ENCODE measurements around the gene DAPK2. TPM values are rescaled to one million over a fixed set of nuclear protein-coding genes. Genes with fewer than 3 reads are reported as not detected.

Gene DAPK2
- polyA plus RNA-seq, 1 of the 3 experiments (the other 2 are of a cell fraction) = 1.4 TPM

DNA sequence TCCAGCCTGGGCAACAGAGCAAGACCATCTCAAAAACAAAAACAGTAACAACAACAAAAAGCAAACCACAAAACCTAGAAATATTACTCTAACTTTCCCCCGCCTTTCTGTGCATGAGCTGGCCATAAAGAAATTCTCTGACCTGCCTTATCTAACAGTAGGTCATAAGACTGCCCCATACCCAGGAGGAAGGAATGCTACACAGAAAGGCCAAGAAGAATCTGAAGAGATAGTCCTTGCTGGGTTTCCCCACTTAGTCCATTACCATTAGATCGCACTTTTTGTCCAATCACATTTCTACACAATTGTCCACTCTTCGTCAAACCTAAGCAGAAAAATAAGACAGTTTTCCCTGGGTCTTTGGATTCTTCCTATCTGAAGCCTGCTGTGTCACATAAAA is 23.8 kb upstream of the DAPK2 start:
- H3K36me3 ChIP-seq (replicated peaks in 1 of 2; ENCODE audit: control insufficient read depth in 1 of 2, insufficient read depth in 2 of 2, low read length in 1 of 2) = peaks cover 11 to 28% of the 10 kb centered on the region in 2 experiments
- no peak overlapping the region for H3K4me3 ChIP-seq (ENCODE audit: low read depth in 2 of 2, low read length in 1 of 2)
- WGBS (ENCODE audit: low lambda C conversion rate) = 96% methylated on average over 3 of the region's 3 CpGs
- no peaks in the 10 kb centered on the region for H4K20me1 ChIP-seq (ENCODE audit: insufficient read depth)
- no peaks in the 10 kb centered on the region for H3K79me2 ChIP-seq (ENCODE audit: insufficient read depth)
- ChIA-PET POLR2A (no interaction called here), CTCF (interaction anchor here (0.9 to 7.4 kb wide), 7 partner anchors 9 to 457 kb away, joined by 4 to 94 read pairs (median 4); partner anchors contain the start of genes CIAO2A and DAPK2)
- H3K4me1 ChIP-seq (ENCODE audit: control insufficient read depth in 1 of 2, insufficient read depth in 2 of 2, low read depth in 1 of 2, low read length in 1 of 2) = peaks cover 0 to 14% of the 10 kb centered on the region in 2 experiments; a peak in 2 of 4 replicates
- no peak overlapping the region for H3K4me2 ChIP-seq
- no peak overlapping the region for H3K27ac ChIP-seq (ENCODE audit: low read depth in 2 of 2, low read length in 1 of 2)
- H2AFZ ChIP-seq (ENCODE audit: low read depth) = no peak overlapping the region
- no peak for DNase-seq
- no peaks in the 10 kb centered on the region for H3K9me3 ChIP-seq
- no peaks in the 10 kb centered on the region for H3K9me2 ChIP-seq
- no peak overlapping the region for H3K9ac ChIP-seq
- H3F3A ChIP-seq (replicated peaks; ENCODE audit: insufficient read depth) = peaks cover 37% of the 10 kb centered on the region
- TF ChIP-seq JUND (IDR thresholded peaks at IDR 0.05) (no peak), MAX (IDR thresholded peaks at IDR 0.05; ENCODE audit: low read depth) (no peak), GABPA (IDR thresholded peaks at IDR 0.05; ENCODE audit: low read depth) (no peak), FOXM1 (IDR thresholded peaks at IDR 0.05; ENCODE audit: low read depth) (no peak), SIN3A (IDR thresholded peaks at IDR 0.05; ENCODE audit: borderline replicate concordance, low read depth, low read length) (no peak), FOXJ3 (CRISPR knock-in tag; IDR thresholded peaks at IDR 0.05) (no peak), RAD21 (IDR thresholded peaks at IDR 0.05; ENCODE audit: low read length) (no peak), CHD2 (IDR thresholded peaks at IDR 0.05; ENCODE audit: low read length, partially characterized antibody) (no peak), ELF1 (IDR thresholded peaks at IDR 0.05) (no peak), TCF12 (IDR thresholded peaks at IDR 0.05) (no peak), TAF1 (IDR thresholded peaks at IDR 0.05; ENCODE audit: borderline replicate concordance, low read depth, low read length) (no peak), MXI1 (IDR thresholded peaks at IDR 0.05; ENCODE audit: low read depth, low read length) (no peak), GATA2 (CRISPR knock-in tag; IDR thresholded peaks at IDR 0.05) (no peak), PBX3 (IDR thresholded peaks at IDR 0.05) (no peak), YY1 (IDR thresholded peaks at IDR 0.05; ENCODE audit: low read depth) (no peak), MEF2A (IDR thresholded peaks at IDR 0.05; ENCODE audit: borderline replicate concordance, low read depth) (no peak)
- TF ChIP-seq, protein P1, sequence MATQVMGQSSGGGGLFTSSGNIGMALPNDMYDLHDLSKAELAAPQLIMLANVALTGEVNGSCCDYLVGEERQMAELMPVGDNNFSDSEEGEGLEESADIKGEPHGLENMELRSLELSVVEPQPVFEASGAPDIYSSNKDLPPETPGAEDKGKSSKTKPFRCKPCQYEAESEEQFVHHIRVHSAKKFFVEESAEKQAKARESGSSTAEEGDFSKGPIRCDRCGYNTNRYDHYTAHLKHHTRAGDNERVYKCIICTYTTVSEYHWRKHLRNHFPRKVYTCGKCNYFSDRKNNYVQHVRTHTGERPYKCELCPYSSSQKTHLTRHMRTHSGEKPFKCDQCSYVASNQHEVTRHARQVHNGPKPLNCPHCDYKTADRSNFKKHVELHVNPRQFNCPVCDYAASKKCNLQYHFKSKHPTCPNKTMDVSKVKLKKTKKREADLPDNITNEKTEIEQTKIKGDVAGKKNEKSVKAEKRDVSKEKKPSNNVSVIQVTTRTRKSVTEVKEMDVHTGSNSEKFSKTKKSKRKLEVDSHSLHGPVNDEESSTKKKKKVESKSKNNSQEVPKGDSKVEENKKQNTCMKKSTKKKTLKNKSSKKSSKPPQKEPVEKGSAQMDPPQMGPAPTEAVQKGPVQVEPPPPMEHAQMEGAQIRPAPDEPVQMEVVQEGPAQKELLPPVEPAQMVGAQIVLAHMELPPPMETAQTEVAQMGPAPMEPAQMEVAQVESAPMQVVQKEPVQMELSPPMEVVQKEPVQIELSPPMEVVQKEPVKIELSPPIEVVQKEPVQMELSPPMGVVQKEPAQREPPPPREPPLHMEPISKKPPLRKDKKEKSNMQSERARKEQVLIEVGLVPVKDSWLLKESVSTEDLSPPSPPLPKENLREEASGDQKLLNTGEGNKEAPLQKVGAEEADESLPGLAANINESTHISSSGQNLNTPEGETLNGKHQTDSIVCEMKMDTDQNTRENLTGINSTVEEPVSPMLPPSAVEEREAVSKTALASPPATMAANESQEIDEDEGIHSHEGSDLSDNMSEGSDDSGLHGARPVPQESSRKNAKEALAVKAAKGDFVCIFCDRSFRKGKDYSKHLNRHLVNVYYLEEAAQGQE (IDR thresholded peaks at IDR 0.05; ENCODE audit: low read depth, low read length) = no peak
- no peaks in the 10 kb centered on the region for H3K27me3 ChIP-seq (ENCODE audit: insufficient read depth)

Data from SK-N-SH (cell line).